Measurements from ENCODE around the gene CCDC28A. TPM values are rescaled to one million over a fixed set of nuclear protein-coding genes. Genes with fewer than 3 reads are reported as not detected.
A peak's percentile ranks its signal among the peaks of the same experiment; 100 is the strongest.

CCDC28A gene
- polyA plus RNA-seq, 3 donors: 16.6 to 53.3 (median 42.6) TPM

DNA sequence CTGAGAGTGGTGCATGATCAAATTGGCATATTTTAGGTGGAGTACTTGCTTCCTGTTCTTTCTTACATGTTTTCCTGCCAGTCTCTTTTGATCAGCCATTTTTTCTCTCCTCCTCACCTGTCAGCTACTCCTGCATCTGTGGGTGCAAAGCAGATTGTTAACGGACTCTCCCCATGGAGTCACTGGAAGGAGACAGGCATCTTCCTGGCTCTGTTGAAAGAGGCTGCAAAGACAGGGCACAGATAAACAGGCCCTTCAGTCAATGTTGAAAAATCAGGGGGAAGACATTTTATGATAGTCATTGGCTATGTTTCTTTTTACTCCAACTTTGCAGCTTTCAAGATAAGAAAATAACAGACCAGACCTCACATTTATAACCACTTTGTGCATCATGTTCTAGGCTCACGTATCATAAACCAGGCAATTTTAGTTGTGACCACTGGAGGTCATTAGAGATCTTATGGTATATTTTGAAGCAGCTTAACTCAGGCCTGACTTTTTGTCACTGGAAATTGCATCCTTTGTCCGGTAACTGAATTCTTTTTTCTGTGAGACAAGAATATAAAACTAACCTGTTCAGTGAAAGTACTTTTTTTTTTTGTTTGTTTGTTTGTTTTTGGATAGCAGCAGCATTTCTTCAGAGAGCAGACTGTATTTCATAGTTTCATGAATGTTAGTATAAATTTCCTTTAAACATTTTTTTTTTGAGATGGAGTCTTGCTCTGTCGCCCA is 42.4 kb downstream of the CCDC28A start:
- H3K4me2 ChIP-seq (replicated peaks; ENCODE audit: extremely low read depth, low read length, poor library complexity, severe bottlenecking): no peak overlapping the region
- peaks cover 0 to 4% (median 0%) of the 10 kb centered on the region in 3 donors for H3K27me3 Mint-ChIP-seq (ENCODE audit: low read depth in 3 of 3)
- no peak overlapping the region for H3K9ac ChIP-seq (ENCODE audit: insufficient read depth, low read length, poor library complexity, severe bottlenecking)
- no peaks in the 10 kb centered on the region for H3K9me3 ChIP-seq (replicated peaks in 1 of 2; ENCODE audit: control insufficient read depth in 1 of 2, insufficient read depth in 1 of 2, low read length in 2 of 2)
- H3K27ac ChIP-seq (ENCODE audit: low read depth in 1 of 2, low read length in 2 of 2): no peak overlapping the region
- H3K4me3 Mint-ChIP-seq: no peak overlapping the region
- H2AFZ ChIP-seq (ENCODE audit: insufficient read depth, low read depth, low read length, poor library complexity, severe bottlenecking): no peak overlapping the region
- H3K36me3 ChIP-seq (replicated peaks in 1 of 2; ENCODE audit: control insufficient read depth in 1 of 2, insufficient read depth in 2 of 2, low read length in 2 of 2): no peaks in the 10 kb centered on the region
- 100% methylated on average over 2 of the region's 4 CpGs for WGBS (ENCODE audit: insufficient coverage)
- no peaks in the 10 kb centered on the region for H3K79me2 ChIP-seq (ENCODE audit: insufficient read depth, low read length)
- intact Hi-C loops (cut with micrococcal nuclease): loop anchor here (5.0 to 10.0 kb wide), 3 partner anchors 169 to 549 kb away; partner anchors contain the start of gene REPS1 (in 2 of the 2)
- no peak overlapping the region for H3K27ac Mint-ChIP-seq
- H3K27me3 ChIP-seq (ENCODE audit: control insufficient read depth in 2 of 2, insufficient read depth in 2 of 2, low read length in 2 of 2): no peaks in the 10 kb centered on the region
- peaks cover 28% of the 10 kb centered on the region for H3K4me1 Mint-ChIP-seq
- H4K20me1 ChIP-seq (ENCODE audit: insufficient read depth, low read length): no peaks in the 10 kb centered on the region
- TF ChIP-seq CTCF (IDR thresholded peaks at IDR 0.05): peak; percentile 74
- no peaks in the 10 kb centered on the region for H3K36me3 Mint-ChIP-seq
- no peak overlapping the region for H3K4me3 ChIP-seq (replicated peaks in 1 of 3; ENCODE audit: low read depth in 2 of 3, low read length in 3 of 3)
- no peaks in the 10 kb centered on the region for H3K9me3 Mint-ChIP-seq
- peaks cover 16 to 17% of the 10 kb centered on the region in 2 donors for H3K4me1 ChIP-seq (ENCODE audit: control insufficient read depth in 1 of 2, insufficient read depth in 2 of 2, low read length in 2 of 2)
- DNase-seq: peak; percentile 3 to 33 (median 32)

DNA sequence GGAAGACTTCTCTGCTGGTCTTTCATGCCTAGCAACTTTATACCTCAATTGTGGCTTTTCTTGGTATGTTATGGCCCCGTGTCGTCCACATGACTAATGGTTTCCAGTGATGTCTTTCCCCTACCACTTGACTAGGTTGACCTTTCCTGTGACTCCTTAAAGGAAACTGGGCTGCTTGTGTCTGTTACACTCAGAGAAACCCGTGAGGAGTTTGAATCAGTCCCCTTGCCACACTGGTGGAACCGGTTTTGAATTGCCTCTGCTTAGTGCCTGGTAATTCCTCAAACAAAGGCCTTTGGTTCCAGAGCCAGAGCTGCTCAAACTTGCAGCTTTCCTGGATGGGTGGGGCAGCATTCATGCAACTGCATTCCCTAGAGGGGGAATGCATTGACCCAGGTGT is 44.2 kb downstream of the CCDC28A start:
- no peak overlapping the region for H3K27ac Mint-ChIP-seq
- no peak for TF ChIP-seq CTCF (IDR thresholded peaks at IDR 0.05)
- peaks cover 0 to 3% (median 0%) of the 10 kb centered on the region in 3 donors for H3K27me3 Mint-ChIP-seq (ENCODE audit: low read depth in 3 of 3)
- H3K36me3 Mint-ChIP-seq: no peaks in the 10 kb centered on the region
- no peak overlapping the region for H3K27ac ChIP-seq (ENCODE audit: low read depth in 1 of 2, low read length in 2 of 2)
- no peaks in the 10 kb centered on the region for H3K27me3 ChIP-seq (ENCODE audit: control insufficient read depth in 2 of 2, insufficient read depth in 2 of 2, low read length in 2 of 2)
- H3K4me1 Mint-ChIP-seq: peaks cover 14% of the 10 kb centered on the region
- no peak overlapping the region for H3K9ac ChIP-seq (ENCODE audit: insufficient read depth, low read length, poor library complexity, severe bottlenecking)
- intact Hi-C loops (cut with micrococcal nuclease): loop anchor here (5.0 to 10.0 kb wide), 3 partner anchors 167 to 547 kb away; partner anchors contain the start of gene REPS1 (in 2 of the 2)
- H3K4me3 Mint-ChIP-seq: no peak overlapping the region
- no peak for DNase-seq
- H3K36me3 ChIP-seq (replicated peaks in 1 of 2; ENCODE audit: control insufficient read depth in 1 of 2, insufficient read depth in 2 of 2, low read length in 2 of 2): no peaks in the 10 kb centered on the region
- H3K4me1 ChIP-seq (ENCODE audit: control insufficient read depth in 1 of 2, insufficient read depth in 2 of 2, low read length in 2 of 2): peaks cover 7 to 9% of the 10 kb centered on the region in 2 donors
- no peak overlapping the region for H3K4me3 ChIP-seq (replicated peaks in 1 of 3; ENCODE audit: low read depth in 2 of 3, low read length in 3 of 3)
- H3K79me2 ChIP-seq (ENCODE audit: insufficient read depth, low read length): no peaks in the 10 kb centered on the region
- no peak overlapping the region for H3K4me2 ChIP-seq (replicated peaks; ENCODE audit: extremely low read depth, low read length, poor library complexity, severe bottlenecking)
- H3K9me3 ChIP-seq (replicated peaks in 1 of 2; ENCODE audit: control insufficient read depth in 1 of 2, insufficient read depth in 1 of 2, low read length in 2 of 2): no peaks in the 10 kb centered on the region
- H2AFZ ChIP-seq (ENCODE audit: insufficient read depth, low read depth, low read length, poor library complexity, severe bottlenecking): peak overlapping the region; percentile 13
- H3K9me3 Mint-ChIP-seq: no peaks in the 10 kb centered on the region
- no peaks in the 10 kb centered on the region for H4K20me1 ChIP-seq (ENCODE audit: insufficient read depth, low read length)
- WGBS (ENCODE audit: insufficient coverage): 100% methylated on average over 3 of the region's 4 CpGs
